ENCODE results near the gene RPH3AL. TPM values are rescaled to one million over a fixed set of nuclear protein-coding genes. Genes with fewer than 3 reads are reported as not detected.

RPH3AL gene
- total RNA-seq, 6 experiments from 2014 or later, result 17.6 to 74.0 (median 25.7) TPM

DNA sequence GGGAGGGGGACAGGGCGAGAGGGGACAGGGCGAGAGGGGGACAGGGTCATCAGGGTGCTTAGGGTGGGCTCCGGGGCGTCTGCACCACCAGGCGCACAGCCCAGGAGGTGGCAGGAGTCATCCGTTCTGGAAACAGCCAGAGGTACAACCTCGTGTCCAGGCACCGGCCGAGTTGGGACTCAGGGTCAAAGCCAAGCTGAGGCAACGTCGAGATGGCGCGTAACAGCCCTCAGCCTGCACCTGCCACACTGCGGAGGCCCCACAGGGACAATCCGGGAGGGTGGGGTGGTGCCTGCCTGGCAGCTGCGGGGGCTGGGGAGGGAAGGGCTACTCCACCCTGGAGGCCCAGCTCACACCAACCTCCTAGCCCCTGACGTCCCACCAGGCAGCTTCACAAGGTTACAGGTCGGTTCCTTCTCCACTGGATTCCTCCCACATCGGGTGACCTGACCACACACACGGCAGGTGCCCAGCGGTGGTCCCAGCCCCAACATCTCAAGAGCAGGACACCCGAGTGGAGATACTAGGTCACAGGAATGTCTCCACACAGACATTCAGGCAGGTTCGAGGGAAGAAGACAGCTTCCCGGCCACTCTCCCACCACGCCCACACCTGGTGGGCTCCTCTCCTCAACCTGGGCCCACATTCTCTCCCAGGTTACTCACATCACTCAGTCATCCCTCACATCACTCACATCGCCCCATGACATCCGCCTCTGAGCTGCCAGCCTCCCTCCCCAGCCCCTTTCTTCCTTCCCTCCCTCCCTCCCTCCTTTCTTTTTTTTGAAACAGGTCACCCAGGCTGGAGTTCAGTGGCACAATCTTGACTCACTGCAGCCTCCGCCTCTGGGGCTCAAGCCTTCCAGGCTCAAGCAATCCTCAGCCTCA lies 47.3 kb downstream of the RPH3AL start:
- Histone ChIP-seq H3K27me3 (no peaks in the 10 kb centered on the region), H3K27ac (no peak overlapping the region), H3K4me3 (no peak overlapping the region), H3K4me1 (no peaks in the 10 kb centered on the region), H3K36me3 (peaks cover 0 to 16% (median 7%) of the 10 kb centered on the region in 4 donors), H3K9me3 (no peaks in the 10 kb centered on the region)
- DNase-seq, result peak in 2 of 3 donors; percentile 28 to 55
- peak; percentile 49 to 72 (median 60) for ATAC-seq
- intact Hi-C loops (cut with DNase I), result no loop called here
- WGBS (ENCODE audit: insufficient coverage, low coverage, low lambda C conversion rate, missing lambda C conversion rate), result 82% methylated on average over 9 of the region's 28 CpGs
- TF ChIP-seq, protein P1, sequence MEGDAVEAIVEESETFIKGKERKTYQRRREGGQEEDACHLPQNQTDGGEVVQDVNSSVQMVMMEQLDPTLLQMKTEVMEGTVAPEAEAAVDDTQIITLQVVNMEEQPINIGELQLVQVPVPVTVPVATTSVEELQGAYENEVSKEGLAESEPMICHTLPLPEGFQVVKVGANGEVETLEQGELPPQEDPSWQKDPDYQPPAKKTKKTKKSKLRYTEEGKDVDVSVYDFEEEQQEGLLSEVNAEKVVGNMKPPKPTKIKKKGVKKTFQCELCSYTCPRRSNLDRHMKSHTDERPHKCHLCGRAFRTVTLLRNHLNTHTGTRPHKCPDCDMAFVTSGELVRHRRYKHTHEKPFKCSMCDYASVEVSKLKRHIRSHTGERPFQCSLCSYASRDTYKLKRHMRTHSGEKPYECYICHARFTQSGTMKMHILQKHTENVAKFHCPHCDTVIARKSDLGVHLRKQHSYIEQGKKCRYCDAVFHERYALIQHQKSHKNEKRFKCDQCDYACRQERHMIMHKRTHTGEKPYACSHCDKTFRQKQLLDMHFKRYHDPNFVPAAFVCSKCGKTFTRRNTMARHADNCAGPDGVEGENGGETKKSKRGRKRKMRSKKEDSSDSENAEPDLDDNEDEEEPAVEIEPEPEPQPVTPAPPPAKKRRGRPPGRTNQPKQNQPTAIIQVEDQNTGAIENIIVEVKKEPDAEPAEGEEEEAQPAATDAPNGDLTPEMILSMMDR (IDR thresholded peaks at IDR 0.05), result no peak
- TF ChIP-seq POLR2A (IDR thresholded peaks at IDR 0.05), result no peak

DNA sequence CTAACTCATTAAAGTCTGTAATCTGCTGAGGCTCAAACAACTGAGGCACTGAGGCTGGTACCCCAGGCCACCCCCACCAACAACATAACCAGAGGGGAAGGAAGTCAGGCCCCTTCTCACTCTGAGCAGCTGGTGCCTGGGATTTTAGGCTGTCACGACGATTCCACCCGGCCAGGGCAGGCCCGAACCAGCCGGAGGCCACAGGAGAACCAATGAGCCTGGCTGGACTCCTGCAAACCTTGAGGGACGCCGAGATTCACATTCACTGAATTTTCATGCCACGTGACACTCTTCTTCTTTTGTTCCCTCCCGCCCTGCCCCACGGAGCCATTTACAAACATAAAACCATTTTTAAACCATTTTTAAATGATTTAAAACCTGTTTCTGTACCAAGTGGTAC lies 48.1 kb downstream of the RPH3AL start:
- ATAC-seq (no peak), DNase-seq (peak in 2 of 3 donors; percentile 8 to 21)
- Histone ChIP-seq H3K9me3 (no peaks in the 10 kb centered on the region), H3K4me1 (no peaks in the 10 kb centered on the region), H3K36me3 (peaks cover 0 to 16% (median 7%) of the 10 kb centered on the region in 4 donors), H3K27me3 (no peaks in the 10 kb centered on the region), H3K27ac (no peak overlapping the region), H3K4me3 (no peak overlapping the region)
- WGBS (ENCODE audit: insufficient coverage, low coverage, low lambda C conversion rate, missing lambda C conversion rate), result 59% methylated on average over 10 of the region's 10 CpGs
- no peak for TF ChIP-seq POLR2A (IDR thresholded peaks at IDR 0.05)
- TF ChIP-seq, protein P1 (IDR thresholded peaks at IDR 0.05), result no peak
- intact Hi-C loops (cut with DNase I), result no loop called here

DNA sequence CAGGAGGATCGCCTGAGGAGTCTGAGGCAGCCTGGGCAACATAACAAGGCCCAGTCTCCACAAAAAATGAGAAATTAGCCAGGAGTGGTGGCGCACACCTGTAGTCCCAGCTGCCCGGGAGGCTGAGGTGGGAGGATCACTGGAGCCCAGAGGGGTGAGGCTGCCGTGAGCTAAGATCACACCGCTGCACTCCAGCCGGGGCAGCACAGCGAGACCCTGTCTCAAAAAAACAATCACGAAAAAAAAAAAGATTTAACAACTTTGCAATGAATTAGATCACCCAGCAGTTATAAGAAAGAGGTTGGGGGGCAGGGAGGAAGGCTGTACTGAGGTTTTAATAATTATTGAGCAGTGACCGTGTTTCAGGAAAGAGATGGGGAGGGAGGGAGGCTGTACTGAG lies 49.4 kb downstream of the RPH3AL start:
- TF ChIP-seq, protein P1 (IDR thresholded peaks at IDR 0.05), result no peak
- TF ChIP-seq POLR2A (IDR thresholded peaks at IDR 0.05), result no peak
- Histone ChIP-seq H3K4me1 (no peaks in the 10 kb centered on the region), H3K4me3 (no peak overlapping the region), H3K36me3 (peaks cover 0 to 16% (median 7%) of the 10 kb centered on the region in 4 donors), H3K9me3 (no peaks in the 10 kb centered on the region), H3K27ac (no peak overlapping the region), H3K27me3 (no peaks in the 10 kb centered on the region)
- intact Hi-C loops (cut with DNase I), result no loop called here
- WGBS (ENCODE audit: insufficient coverage, low coverage, low lambda C conversion rate, missing lambda C conversion rate), result 85% methylated on average over 9 of the region's 9 CpGs
- ATAC-seq (no peak), DNase-seq (peak in 1 of 3 donors; percentile 15)

DNA sequence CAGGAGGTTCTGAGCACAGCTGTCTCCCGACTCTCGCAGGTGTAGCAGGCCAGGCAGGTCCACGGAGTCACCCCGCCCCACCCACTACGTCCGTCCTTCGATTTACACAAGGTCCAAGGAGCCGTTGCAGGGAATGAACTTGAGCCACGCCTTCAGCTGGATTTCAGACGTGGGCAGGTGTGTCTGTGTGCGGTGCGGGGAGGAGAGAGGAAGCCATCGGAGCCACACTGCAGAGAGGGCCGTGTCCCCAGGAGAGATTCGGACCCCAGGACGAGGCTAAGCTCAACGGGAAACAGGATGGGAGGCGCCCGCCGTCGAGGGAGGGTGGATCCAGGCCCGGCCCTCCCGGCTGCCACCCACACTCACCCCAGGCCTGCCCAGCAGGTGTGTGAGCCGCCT lies 50.3 kb downstream of the RPH3AL start:
- ATAC-seq (no peak), DNase-seq (peak in 1 of 3 donors; percentile 37)
- TF ChIP-seq POLR2A (IDR thresholded peaks at IDR 0.05), result no peak
- TF ChIP-seq, protein P1 (IDR thresholded peaks at IDR 0.05), result no peak
- intact Hi-C loops (cut with DNase I), result no loop called here
- Histone ChIP-seq H3K36me3 (peaks cover 0 to 13% (median 5%) of the 10 kb centered on the region in 4 donors), H3K4me3 (no peak overlapping the region), H3K4me1 (no peaks in the 10 kb centered on the region), H3K27me3 (no peaks in the 10 kb centered on the region), H3K27ac (no peak overlapping the region), H3K9me3 (no peaks in the 10 kb centered on the region)
- WGBS (ENCODE audit: insufficient coverage, low coverage, low lambda C conversion rate, missing lambda C conversion rate), result 77% methylated on average over 17 of the region's 24 CpGs

All from right lobe of liver (tissue), 6 donors.